ENCODE measurements around the gene TSLP.

The TSLP gene

GRCh38 chr5:111068213-111068612, 3.3 kb upstream of the TSLP start:
- H3K4me2 ChIP-seq (ENCODE audit: low read length), result no peak overlapping the region
- no peaks in the 10 kb centered on the region for H3K79me2 ChIP-seq (ENCODE audit: insufficient read depth, low read length)
- H3K27ac ChIP-seq (ENCODE audit: low read depth, low read length, poor library complexity, severe bottlenecking), result no peak overlapping the region
- no peaks in the 10 kb centered on the region for H3K27me3 ChIP-seq (ENCODE audit: insufficient read depth, low read length)
- H4K20me1 ChIP-seq (ENCODE audit: insufficient read depth, low read length), result no peaks in the 10 kb centered on the region
- H3F3A ChIP-seq (ENCODE audit: insufficient read depth, low read length), result no peaks in the 10 kb centered on the region
- no peaks in the 10 kb centered on the region for H3K9me2 ChIP-seq (ENCODE audit: low read depth, low read length)
- no peaks in the 10 kb centered on the region for H3K9me3 ChIP-seq (ENCODE audit: low read length)
- TF ChIP-seq EZH2 (IDR thresholded peaks at IDR 0.05; ENCODE audit: borderline replicate concordance, low read length) (no peak), CTCF (IDR thresholded peaks at IDR 0.05; ENCODE audit: low read length) (no peak)
- no peak overlapping the region for H3K9ac ChIP-seq (ENCODE audit: low read length)
- H3K4me3 ChIP-seq (ENCODE audit: low read depth, low read length, poor library complexity, severe bottlenecking), result no peak overlapping the region
- H3K4me1 ChIP-seq (ENCODE audit: insufficient read depth, low read length, severe bottlenecking), result no peaks in the 10 kb centered on the region
- no peak overlapping the region for H2AFZ ChIP-seq (ENCODE audit: low read length)
- no peaks in the 10 kb centered on the region for H3K36me3 ChIP-seq (ENCODE audit: insufficient read depth, low read length)

- H3K4me1 ChIP-seq (ENCODE audit: insufficient read depth, low read length, severe bottlenecking), result no peaks in the 10 kb centered on the region
- H3K4me2 ChIP-seq (ENCODE audit: low read length), result no peak overlapping the region
- H2AFZ ChIP-seq (ENCODE audit: low read length), result no peak overlapping the region
- H3K79me2 ChIP-seq (ENCODE audit: insufficient read depth, low read length), result no peaks in the 10 kb centered on the region
- no peaks in the 10 kb centered on the region for H3K36me3 ChIP-seq (ENCODE audit: insufficient read depth, low read length)
- TF ChIP-seq EZH2 (IDR thresholded peaks at IDR 0.05; ENCODE audit: borderline replicate concordance, low read length) (no peak), CTCF (IDR thresholded peaks at IDR 0.05; ENCODE audit: low read length) (no peak)
- no peaks in the 10 kb centered on the region for H3K9me3 ChIP-seq (ENCODE audit: low read length)
- no peak overlapping the region for H3K4me3 ChIP-seq (ENCODE audit: low read depth, low read length, poor library complexity, severe bottlenecking)
- H4K20me1 ChIP-seq (ENCODE audit: insufficient read depth, low read length), result no peaks in the 10 kb centered on the region
- H3K27me3 ChIP-seq (ENCODE audit: insufficient read depth, low read length), result no peaks in the 10 kb centered on the region
- no peak overlapping the region for H3K27ac ChIP-seq (ENCODE audit: low read depth, low read length, poor library complexity, severe bottlenecking)
- no peaks in the 10 kb centered on the region for H3K9me2 ChIP-seq (ENCODE audit: low read depth, low read length)
- H3F3A ChIP-seq (ENCODE audit: insufficient read depth, low read length), result no peaks in the 10 kb centered on the region
- H3K9ac ChIP-seq (ENCODE audit: low read length), result no peak overlapping the region
Measured at GRCh38 chr5:111069839-111070238, 1.7 kb upstream of the TSLP start.

GRCh38 chr5:111070272-111071134, 1.0 kb upstream of the TSLP start:
- H3K9ac ChIP-seq (ENCODE audit: low read length), result no peak overlapping the region
- no peak for TF ChIP-seq CTCF (IDR thresholded peaks at IDR 0.05; ENCODE audit: low read length)
- TF ChIP-seq EZH2 (IDR thresholded peaks at IDR 0.05; ENCODE audit: borderline replicate concordance, low read length), result no peak
- no peak overlapping the region for H3K4me2 ChIP-seq (ENCODE audit: low read length)
- H3K36me3 ChIP-seq (ENCODE audit: insufficient read depth, low read length), result no peaks in the 10 kb centered on the region
- H3K9me2 ChIP-seq (ENCODE audit: low read depth, low read length), result no peaks in the 10 kb centered on the region
- H4K20me1 ChIP-seq (ENCODE audit: insufficient read depth, low read length), result no peaks in the 10 kb centered on the region
- H3K79me2 ChIP-seq (ENCODE audit: insufficient read depth, low read length), result no peaks in the 10 kb centered on the region
- H3F3A ChIP-seq (ENCODE audit: insufficient read depth, low read length), result no peaks in the 10 kb centered on the region
- H3K4me1 ChIP-seq (ENCODE audit: insufficient read depth, low read length, severe bottlenecking), result no peaks in the 10 kb centered on the region
- no peak overlapping the region for H3K4me3 ChIP-seq (ENCODE audit: low read depth, low read length, poor library complexity, severe bottlenecking)
- H3K27ac ChIP-seq (ENCODE audit: low read depth, low read length, poor library complexity, severe bottlenecking), result no peak overlapping the region
- H3K9me3 ChIP-seq (ENCODE audit: low read length), result no peaks in the 10 kb centered on the region
- H3K27me3 ChIP-seq (ENCODE audit: insufficient read depth, low read length), result no peaks in the 10 kb centered on the region
- H2AFZ ChIP-seq (ENCODE audit: low read length), result no peak overlapping the region
